HepG2 (cell line): ENCODE measurements around the gene SMIM20. TPM values are rescaled to one million over a fixed set of nuclear protein-coding genes. Genes with fewer than 3 reads are reported as not detected.

Experiments used
- polyA plus RNA-seq, 8 experiments: library from polyadenylated mRNA; depleted of rRNA in 3 of 8; stranded (reverse) in 7 of 8; unstranded in 1 of 8; fragments of >200 nt; fragmentation: Illumina TruSeq in 4 of 8; extraction: Trizol in 4 of 8; gene quantifications; 2 replicates each; pipeline versions ENCODE4 v1.2.1 to v1.2.3, GENCODE V29; 2011 to 2016; ENCODE audit warnings: low read depth in 4 of 8, missing spikeins in 1 of 8, mixed read lengths in 1 of 8; ENCODE audit not compliant: insufficient read depth in 1 of 8
- total RNA-seq, 5 experiments: library from RNA; depleted of rRNA; stranded (reverse); fragments of >200 nt; fragmentation: Illumina TruSeq; extraction: Trizol; gene quantifications; 2 replicates each; pipeline ENCODE4 v1.2.3, GENCODE V29; 2016; ENCODE audit warnings: low read depth in 1 of 5
- TF ChIP-seq, protein P1 (sequence below): sonication (generic); formaldehyde crosslinking; IDR thresholded peaks from 2 replicates; pipeline ENCODE4 v1.4.0; 2020; ENCODE audit warnings: missing genetic modification reagents, mild to moderate bottlenecking, borderline replicate concordance
- TF ChIP-seq, protein P2 (sequence below): sonication (generic); formaldehyde crosslinking; IDR thresholded peaks from 2 replicates; pipeline ENCODE4 v1.9.0; 2021; ENCODE audit warnings: missing genetic modification reagents, borderline replicate concordance
- TF ChIP-seq, protein P3 (sequence below): sonication (generic); formaldehyde crosslinking; IDR thresholded peaks from 2 replicates; pipeline ENCODE4 v1.4.0; 2020; ENCODE audit warnings: missing genetic modification reagents, borderline replicate concordance

Gene SMIM20
- total and polyA plus RNA-seq, 2 of the 13 experiments (the other 11 are each of a cell fraction or from before 2014, with no cell fraction given) = 26.3 to 30.2 TPM

DNA sequence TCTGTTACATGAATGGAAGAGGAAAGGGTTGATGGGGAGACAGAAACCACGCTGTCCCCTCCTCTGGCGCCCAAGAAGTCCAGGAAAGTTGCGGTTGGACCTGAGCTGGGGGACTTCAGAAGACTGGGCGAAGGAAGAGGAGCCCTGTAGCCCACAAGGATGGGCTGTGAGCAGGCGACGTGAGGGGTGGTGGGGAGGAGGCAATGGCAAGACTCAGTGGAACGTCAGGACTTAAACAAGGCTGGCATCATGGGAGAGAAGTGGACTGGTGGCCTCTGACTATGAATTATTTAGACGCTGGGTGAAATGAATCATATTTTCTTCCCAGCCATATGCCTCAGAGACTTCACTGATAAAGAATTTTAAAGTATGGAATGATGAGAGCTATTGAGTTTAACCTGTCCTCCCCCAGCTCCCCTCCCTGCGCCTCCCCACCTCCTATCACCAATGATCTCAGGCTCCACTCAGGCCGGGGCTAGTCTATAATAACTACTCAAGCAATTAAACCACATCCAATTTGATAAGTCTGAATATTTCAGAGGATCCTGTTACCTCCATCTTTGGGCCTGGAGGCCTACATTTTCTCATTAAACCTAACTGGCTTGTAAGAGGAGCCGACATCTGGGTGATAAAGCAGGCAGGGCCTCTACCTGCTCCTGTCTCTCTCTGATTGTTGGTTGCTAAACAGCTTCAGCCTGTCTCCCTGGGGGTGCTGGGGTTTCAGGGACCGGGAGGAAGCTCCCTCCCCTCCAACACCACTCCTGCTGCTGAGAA is 63.6 kb downstream of the SMIM20 start (continued):
- TF ChIP-seq, protein P1, sequence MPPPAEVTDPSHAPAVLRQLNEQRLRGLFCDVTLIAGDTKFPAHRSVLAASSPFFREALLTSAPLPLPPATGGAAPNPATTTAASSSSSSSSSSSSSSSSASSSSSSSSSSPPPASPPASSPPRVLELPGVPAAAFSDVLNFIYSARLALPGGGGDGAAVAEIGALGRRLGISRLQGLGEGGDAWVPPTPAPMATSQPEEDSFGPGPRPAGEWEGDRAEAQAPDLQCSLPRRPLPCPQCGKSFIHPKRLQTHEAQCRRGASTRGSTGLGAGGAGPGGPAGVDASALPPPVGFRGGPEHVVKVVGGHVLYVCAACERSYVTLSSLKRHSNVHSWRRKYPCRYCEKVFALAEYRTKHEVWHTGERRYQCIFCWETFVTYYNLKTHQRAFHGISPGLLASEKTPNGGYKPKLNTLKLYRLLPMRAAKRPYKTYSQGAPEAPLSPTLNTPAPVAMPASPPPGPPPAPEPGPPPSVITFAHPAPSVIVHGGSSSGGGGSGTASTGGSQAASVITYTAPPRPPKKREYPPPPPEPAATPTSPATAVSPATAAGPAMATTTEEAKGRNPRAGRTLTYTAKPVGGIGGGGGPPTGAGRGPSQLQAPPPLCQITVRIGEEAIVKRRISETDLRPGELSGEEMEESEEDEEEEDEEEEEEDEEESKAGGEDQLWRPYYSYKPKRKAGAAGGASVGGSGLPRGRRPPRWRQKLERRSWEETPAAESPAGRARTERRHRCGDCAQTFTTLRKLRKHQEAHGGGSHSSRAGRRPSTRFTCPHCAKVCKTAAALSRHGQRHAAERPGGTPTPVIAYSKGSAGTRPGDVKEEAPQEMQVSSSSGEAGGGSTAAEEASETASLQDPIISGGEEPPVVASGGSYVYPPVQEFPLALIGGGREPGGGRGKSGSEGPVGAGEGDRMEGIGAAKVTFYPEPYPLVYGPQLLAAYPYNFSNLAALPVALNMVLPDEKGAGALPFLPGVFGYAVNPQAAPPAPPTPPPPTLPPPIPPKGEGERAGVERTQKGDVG (CRISPR knock-in tag) = no peak
- TF ChIP-seq, protein P2, sequence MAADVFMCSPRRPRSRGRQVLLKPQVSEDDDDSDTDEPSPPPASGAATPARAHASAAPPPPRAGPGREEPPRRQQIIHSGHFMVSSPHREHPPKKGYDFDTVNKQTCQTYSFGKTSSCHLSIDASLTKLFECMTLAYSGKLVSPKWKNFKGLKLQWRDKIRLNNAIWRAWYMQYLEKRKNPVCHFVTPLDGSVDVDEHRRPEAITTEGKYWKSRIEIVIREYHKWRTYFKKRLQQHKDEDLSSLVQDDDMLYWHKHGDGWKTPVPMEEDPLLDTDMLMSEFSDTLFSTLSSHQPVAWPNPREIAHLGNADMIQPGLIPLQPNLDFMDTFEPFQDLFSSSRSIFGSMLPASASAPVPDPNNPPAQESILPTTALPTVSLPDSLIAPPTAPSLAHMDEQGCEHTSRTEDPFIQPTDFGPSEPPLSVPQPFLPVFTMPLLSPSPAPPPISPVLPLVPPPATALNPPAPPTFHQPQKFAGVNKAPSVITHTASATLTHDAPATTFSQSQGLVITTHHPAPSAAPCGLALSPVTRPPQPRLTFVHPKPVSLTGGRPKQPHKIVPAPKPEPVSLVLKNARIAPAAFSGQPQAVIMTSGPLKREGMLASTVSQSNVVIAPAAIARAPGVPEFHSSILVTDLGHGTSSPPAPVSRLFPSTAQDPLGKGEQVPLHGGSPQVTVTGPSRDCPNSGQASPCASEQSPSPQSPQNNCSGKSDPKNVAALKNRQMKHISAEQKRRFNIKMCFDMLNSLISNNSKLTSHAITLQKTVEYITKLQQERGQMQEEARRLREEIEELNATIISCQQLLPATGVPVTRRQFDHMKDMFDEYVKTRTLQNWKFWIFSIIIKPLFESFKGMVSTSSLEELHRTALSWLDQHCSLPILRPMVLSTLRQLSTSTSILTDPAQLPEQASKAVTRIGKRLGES (CRISPR knock-in tag) = no peak
- TF ChIP-seq, protein P3, sequence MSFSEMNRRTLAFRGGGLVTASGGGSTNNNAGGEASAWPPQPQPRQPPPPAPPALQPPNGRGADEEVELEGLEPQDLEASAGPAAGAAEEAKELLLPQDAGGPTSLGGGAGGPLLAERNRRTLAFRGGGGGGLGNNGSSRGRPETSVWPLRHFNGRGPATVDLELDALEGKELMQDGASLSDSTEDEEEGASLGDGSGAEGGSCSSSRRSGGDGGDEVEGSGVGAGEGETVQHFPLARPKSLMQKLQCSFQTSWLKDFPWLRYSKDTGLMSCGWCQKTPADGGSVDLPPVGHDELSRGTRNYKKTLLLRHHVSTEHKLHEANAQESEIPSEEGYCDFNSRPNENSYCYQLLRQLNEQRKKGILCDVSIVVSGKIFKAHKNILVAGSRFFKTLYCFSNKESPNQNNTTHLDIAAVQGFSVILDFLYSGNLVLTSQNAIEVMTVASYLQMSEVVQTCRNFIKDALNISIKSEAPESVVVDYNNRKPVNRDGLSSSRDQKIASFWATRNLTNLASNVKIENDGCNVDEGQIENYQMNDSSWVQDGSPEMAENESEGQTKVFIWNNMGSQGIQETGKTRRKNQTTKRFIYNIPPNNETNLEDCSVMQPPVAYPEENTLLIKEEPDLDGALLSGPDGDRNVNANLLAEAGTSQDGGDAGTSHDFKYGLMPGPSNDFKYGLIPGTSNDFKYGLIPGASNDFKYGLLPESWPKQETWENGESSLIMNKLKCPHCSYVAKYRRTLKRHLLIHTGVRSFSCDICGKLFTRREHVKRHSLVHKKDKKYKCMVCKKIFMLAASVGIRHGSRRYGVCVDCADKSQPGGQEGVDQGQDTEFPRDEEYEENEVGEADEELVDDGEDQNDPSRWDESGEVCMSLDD (CRISPR knock-in tag) = no peak
